Testis (tissue), 5 donors: Measurements from ENCODE around the gene NCS1. TPM values are rescaled to one million over a fixed set of nuclear protein-coding genes. Genes with fewer than 3 reads are reported as not detected.

Experiments used
- DNase-seq: peaks from one replicate; pipeline ENCODE4 v3.0.0-alpha.2; 2019
- H3K27ac ChIP-seq, 2 donors: fragments of 200-600 bp; sonication (generic); one replicate each; pipeline ENCODE4 v1.5.1; 2019
- H3K27me3 ChIP-seq: fragments of 200-600 bp; sonication (generic); one replicate; pipeline ENCODE4 v1.5.1; 2019
- H3K36me3 ChIP-seq: fragments of 200-600 bp; sonication (generic); one replicate; pipeline ENCODE4 v1.5.1; 2017; ENCODE audit warnings: low read depth; ENCODE audit errors: missing control alignments
- H3K4me1 ChIP-seq: fragments of 200-600 bp; sonication (generic); one replicate; pipeline ENCODE4 v1.5.1; 2019
- H3K4me3 ChIP-seq, 2 donors: fragments of 200-600 bp; sonication (generic); one replicate each; pipeline ENCODE4 v1.5.1; 2017 to 2019
- H3K9me3 ChIP-seq: fragments of 200-600 bp; sonication (generic); one replicate; pipeline ENCODE4 v1.5.1; 2017
- POLR2A ChIP-seq: fragments of 450-650 bp; IDR thresholded peaks from one replicate; pipeline ENCODE4 v1.6.1; 2017; ENCODE audit warnings: antibody characterized with exemption, mild to moderate bottlenecking, moderate library complexity
- WGBS, 2 donors: methylation state at CpG; one replicate each; pipeline ENCODE4 v1.1.5; 2018; 5-methylcytosine and 5-hydroxymethylcytosine counted together
- intact Hi-C: fragments of 100-400 bp; cut with DNase I; formaldehyde crosslinking; loops from one replicate; pipeline ENCODE4 v1.15.1; 2023; ENCODE audit warnings: low total_unique reads
- long read RNA-seq, 2 donors: transcript quantifications; one replicate each; lab custom pipeline, GENCODE V29; 2026
- polyA plus RNA-seq: library from polyadenylated mRNA; stranded (reverse); fragments of 350-450 nt; fragmentation: Illumina TruSeq; extraction: RNeasy Lipid Tissue Mini Kit (QIAGEN cat#74804); gene quantifications from one replicate; pipeline ENCODE4 v1.2.3, GENCODE V29; 2014; ENCODE audit warnings: low read depth, low replicate concordance; ENCODE audit not compliant: insufficient read depth
- total RNA-seq, 2 donors: library from RNA; depleted of rRNA; stranded (reverse); fragments of >200 nt; gene quantifications; one replicate each; pipeline ENCODE4 v1.2.3, GENCODE V29; 2016
- TF ChIP-seq, protein P1 (sequence below), 3 experiments: fragments of 450-650 bp in 2 of 3; fragments of 200-600 bp in 1 of 3; sonication (generic) in 1 of 3; IDR thresholded peaks; one replicate each; pipeline ENCODE4 v1.5.1; 2016 to 2019; ENCODE audit warnings: antibody characterized with exemption in 3 of 3, mild to moderate bottlenecking in 2 of 3, moderate library complexity in 1 of 3

NCS1 gene
- total RNA-seq (1 to 10 TPM; 5.2 TPM), polyA plus RNA-seq (13.0 TPM)
- long read RNA-seq, donor 1, full-length matches to known transcripts = 8 of 8 reads
- long read RNA-seq, donor 1, partial matches to known transcripts = 0 of 8 reads
- long read RNA-seq, donor 1, other reads (novel, unspliced or antisense) = 0 of 8 reads
- long read RNA-seq, donor 2, full-length matches to known transcripts = 2 of 2 reads
- long read RNA-seq, donor 2, partial matches to known transcripts = 0 of 2 reads
- long read RNA-seq, donor 2, other reads (novel, unspliced or antisense) = 0 of 2 reads

- no peaks in the 10 kb centered on the region for H3K27me3 ChIP-seq
- 0% methylated on average over 24 of the region's 101 CpGs; no CpG with 5 or more reads in 1 of the 2 donors for WGBS, 2 donors
- no peak within 1 kb of the TSS for H3K27ac ChIP-seq
- no peaks in the 10 kb centered on the region for H3K4me1 ChIP-seq
- no peaks in the 10 kb centered on the region for H3K36me3 ChIP-seq
- no peaks in the 10 kb centered on the region for H3K9me3 ChIP-seq
- peak within 1 kb of the TSS; percentile 54 to 56 for H3K4me3 ChIP-seq
- DNase-seq = peak; percentile 73
- TF ChIP-seq POLR2A = no peak
- intact Hi-C loops = no loop called here
Observed at GRCh38 chr9:130172161-130172857, at the start of gene NCS1. Gene NCS1, plus strand, starts transcription at chr9:130172404. Its CDS starts 260 bp downstream, at chr9:130172664.

DNA sequence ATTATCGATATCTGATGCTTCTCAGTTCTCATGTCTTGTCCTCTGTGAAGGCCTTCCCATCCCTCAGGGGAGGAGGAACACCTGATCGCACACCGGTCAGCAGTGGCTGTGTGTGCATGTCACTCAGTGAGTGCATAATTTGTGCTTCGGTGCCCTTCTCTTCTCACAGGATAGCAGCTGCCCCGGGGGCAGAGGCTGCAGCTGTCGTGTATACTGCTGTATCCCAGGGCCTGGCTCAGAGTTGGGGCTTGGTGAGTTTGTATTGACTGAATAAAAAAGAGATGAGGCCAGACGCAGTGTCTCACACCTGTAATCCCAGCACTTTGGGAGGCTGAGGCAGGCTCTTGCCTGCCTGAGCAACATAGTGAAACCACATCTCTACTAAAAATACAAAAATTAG is 49.7 kb upstream of the NCS1 start:
- no peak for TF ChIP-seq POLR2A
- TF ChIP-seq, protein P1, sequence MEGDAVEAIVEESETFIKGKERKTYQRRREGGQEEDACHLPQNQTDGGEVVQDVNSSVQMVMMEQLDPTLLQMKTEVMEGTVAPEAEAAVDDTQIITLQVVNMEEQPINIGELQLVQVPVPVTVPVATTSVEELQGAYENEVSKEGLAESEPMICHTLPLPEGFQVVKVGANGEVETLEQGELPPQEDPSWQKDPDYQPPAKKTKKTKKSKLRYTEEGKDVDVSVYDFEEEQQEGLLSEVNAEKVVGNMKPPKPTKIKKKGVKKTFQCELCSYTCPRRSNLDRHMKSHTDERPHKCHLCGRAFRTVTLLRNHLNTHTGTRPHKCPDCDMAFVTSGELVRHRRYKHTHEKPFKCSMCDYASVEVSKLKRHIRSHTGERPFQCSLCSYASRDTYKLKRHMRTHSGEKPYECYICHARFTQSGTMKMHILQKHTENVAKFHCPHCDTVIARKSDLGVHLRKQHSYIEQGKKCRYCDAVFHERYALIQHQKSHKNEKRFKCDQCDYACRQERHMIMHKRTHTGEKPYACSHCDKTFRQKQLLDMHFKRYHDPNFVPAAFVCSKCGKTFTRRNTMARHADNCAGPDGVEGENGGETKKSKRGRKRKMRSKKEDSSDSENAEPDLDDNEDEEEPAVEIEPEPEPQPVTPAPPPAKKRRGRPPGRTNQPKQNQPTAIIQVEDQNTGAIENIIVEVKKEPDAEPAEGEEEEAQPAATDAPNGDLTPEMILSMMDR (IDR thresholded peaks at IDR 0.05) = no peak
- no peaks in the 10 kb centered on the region for H3K36me3 ChIP-seq
- no peak overlapping the region for H3K4me3 ChIP-seq
- H3K27ac ChIP-seq = no peak overlapping the region
- no peak for DNase-seq
- no peaks in the 10 kb centered on the region for H3K27me3 ChIP-seq
- 86 to 93% methylated on average over 7 of the region's 7 CpGs for WGBS, 2 donors
- H3K4me1 ChIP-seq = no peaks in the 10 kb centered on the region
- no peaks in the 10 kb centered on the region for H3K9me3 ChIP-seq
- intact Hi-C loops = no loop called here

GRCh38 chr9:130124085-130124860 is 47.9 kb upstream of the NCS1 start:
- no peak overlapping the region for H3K27ac ChIP-seq
- 68 to 85% methylated on average over 7 of the region's 7 CpGs for WGBS, 2 donors
- no peak overlapping the region for H3K4me3 ChIP-seq
- intact Hi-C loops = no loop called here
- H3K9me3 ChIP-seq = no peaks in the 10 kb centered on the region
- no peak for TF ChIP-seq POLR2A
- TF ChIP-seq, protein P1 (IDR thresholded peaks at IDR 0.05) = no peak
- H3K27me3 ChIP-seq = no peaks in the 10 kb centered on the region
- no peaks in the 10 kb centered on the region for H3K36me3 ChIP-seq
- DNase-seq = no peak
- H3K4me1 ChIP-seq = no peaks in the 10 kb centered on the region

- intact Hi-C loops = no loop called here
- 80 to 88% methylated on average over 4 of the region's 4 CpGs for WGBS, 2 donors
Observed at GRCh38 chr9:130126721-130127433, 45.3 kb upstream of the NCS1 start.

More at GRCh38 chr9:130126721-130127433, 45.3 kb upstream of the NCS1 start:
- H3K27me3 ChIP-seq = no peaks in the 10 kb centered on the region
- no peaks in the 10 kb centered on the region for H3K36me3 ChIP-seq
- TF ChIP-seq, protein P1 (IDR thresholded peaks at IDR 0.05) = no peak
- no peak for TF ChIP-seq POLR2A
- no peak for DNase-seq
- no peak overlapping the region for H3K27ac ChIP-seq
- no peak overlapping the region for H3K4me3 ChIP-seq
- H3K9me3 ChIP-seq = no peaks in the 10 kb centered on the region
- no peaks in the 10 kb centered on the region for H3K4me1 ChIP-seq
